Naive B cell (primary cell): ENCODE results near the gene HNRNPH3. TPM values are rescaled to one million over a fixed set of nuclear protein-coding genes. Genes with fewer than 3 reads are reported as not detected.

ENCODE experiments used
- ATAC-seq, 2 donors: fragments of 150-1000 bp; cut with Tn5 transposase; 2 replicates each; pipeline ENCODE4 v1.10.0; 2021; ENCODE audit warnings: low read depth in 2 of 2, mild to moderate bottlenecking in 2 of 2, moderate library complexity in 2 of 2
- DNase-seq: peaks from one replicate; pipeline ENCODE4 v3.0.0; 2022
- H3K27ac Mint-ChIP-seq, 6 donors: one replicate each; pipeline ENCODE4 v1.8.0; 2020 to 2022; ENCODE audit warnings: mild to moderate bottlenecking in 6 of 6, mixed read lengths in 6 of 6, moderate library complexity in 5 of 6, inconsistent platforms in 2 of 6
- H3K27me3 Mint-ChIP-seq, 3 donors: one replicate each; pipeline ENCODE4 v1.8.0; 2021 to 2022; ENCODE audit warnings: mixed read lengths in 3 of 3, mild to moderate bottlenecking in 1 of 3
- H3K36me3 Mint-ChIP-seq, 2 donors: one replicate each; pipeline ENCODE4 v1.8.0; 2020 to 2022; ENCODE audit warnings: mixed read lengths in 2 of 2, inconsistent platforms in 1 of 2, mild to moderate bottlenecking in 1 of 2
- H3K4me1 Mint-ChIP-seq, 3 donors: one replicate each; pipeline ENCODE4 v1.8.0; 2020 to 2022; ENCODE audit warnings: mixed read lengths in 3 of 3, inconsistent platforms in 1 of 3, mild to moderate bottlenecking in 1 of 3, moderate library complexity in 1 of 3
- H3K4me3 Mint-ChIP-seq, 8 donors: one replicate each; pipeline ENCODE4 v1.8.0; 2020 to 2022; ENCODE audit warnings: mild to moderate bottlenecking in 8 of 8, mixed read lengths in 8 of 8, moderate library complexity in 8 of 8, inconsistent platforms in 2 of 8
- H3K9me3 Mint-ChIP-seq, 7 donors: one replicate each; pipeline ENCODE4 v1.8.0; 2020 to 2022; ENCODE audit warnings: mixed read lengths in 7 of 7, mild to moderate bottlenecking in 5 of 7, inconsistent platforms in 2 of 7, moderate library complexity in 1 of 7
- polyA plus RNA-seq, 6 donors: library from polyadenylated mRNA; unstranded; fragments of 300-500 nt; fragmentation: Illumina TruSeq; gene quantifications; one replicate each; pipeline ENCODE4 v1.2.3, GENCODE V29; 2021; ENCODE audit warnings: low read depth in 6 of 6

Gene HNRNPH3
- polyA plus RNA-seq, 6 donors from 2014 or later: 101 to 147 (median 126) TPM

GRCh38 chr10:68366600-68366999, 34.7 kb downstream of the HNRNPH3 start:
- Mint-ChIP-seq H3K4me3 (no peak overlapping the region), H3K4me1 (peaks cover 0 to 14% (median 0%) of the 10 kb centered on the region in 3 donors), H3K27ac (no peak overlapping the region), H3K9me3 (peaks cover 0 to 10% (median 9%) of the 10 kb centered on the region in 7 donors), H3K36me3 (peaks cover 7 to 12% of the 10 kb centered on the region in 2 donors), H3K27me3 (no peaks in the 10 kb centered on the region)
- no peak for DNase-seq
- no peak for ATAC-seq

GRCh38 chr10:68367121-68367520, 35.3 kb downstream of the HNRNPH3 start:
- H3K36me3 Mint-ChIP-seq: peaks cover 7 to 15% of the 10 kb centered on the region in 2 donors
- H3K9me3 Mint-ChIP-seq: peaks cover 0 to 14% (median 12%) of the 10 kb centered on the region in 7 donors
- peaks cover 0 to 12% (median 0%) of the 10 kb centered on the region in 3 donors for H3K4me1 Mint-ChIP-seq
- no peaks in the 10 kb centered on the region for H3K27me3 Mint-ChIP-seq
- no peak overlapping the region for H3K4me3 Mint-ChIP-seq
- ATAC-seq (no peak), DNase-seq (no peak)
- no peak overlapping the region for H3K27ac Mint-ChIP-seq

GRCh38 chr10:68371604-68372003, 39.7 kb downstream of the HNRNPH3 start:
- Mint-ChIP-seq H3K4me1 (no peaks in the 10 kb centered on the region), H3K27me3 (no peaks in the 10 kb centered on the region), H3K4me3 (no peak overlapping the region), H3K36me3 (peaks cover 28 to 38% of the 10 kb centered on the region in 2 donors), H3K27ac (peak overlapping the region in 1 of 6 donors; percentile 66), H3K9me3 (peaks cover 0 to 23% (median 16%) of the 10 kb centered on the region in 7 donors)
- ATAC-seq (no peak), DNase-seq (no peak)

- Mint-ChIP-seq H3K9me3 (no peaks in the 10 kb centered on the region), H3K36me3 (peaks cover 0 to 11% of the 10 kb centered on the region in 2 donors), H3K27ac (no peak overlapping the region), H3K4me3 (no peak overlapping the region), H3K4me1 (no peaks in the 10 kb centered on the region), H3K27me3 (no peaks in the 10 kb centered on the region)
- no peak for DNase-seq
- no peak for ATAC-seq
Measured at GRCh38 chr10:68385740-68386139, 53.9 kb downstream of the HNRNPH3 start.

Other genes starting within 250 kb of the HNRNPH3 start
- not detected for gene MYPN, start 222.6 kb upstream of the HNRNPH3 start, polyA plus RNA-seq
- gene ATOH7, start 100.0 kb upstream of the HNRNPH3 start, polyA plus RNA-seq: under 1 TPM in 1 of 6 donors, not detected in 5; 0.23 TPM
- 1 to 10 TPM in 2 of 6 donors, under 1 TPM in 3, not detected in 1; 0.77 to 2.0 (median 1.00) TPM for gene PBLD, start 864 bp downstream of the HNRNPH3 start, polyA plus RNA-seq
- 10 to 100 TPM in 4 of 6 donors, 1 to 10 TPM in 2; 3.8 to 15.7 (median 11.1) TPM for gene RUFY2, start 75.2 kb downstream of the HNRNPH3 start, polyA plus RNA-seq
- gene DNA2, start 139.9 kb downstream of the HNRNPH3 start, polyA plus RNA-seq: 1 to 10 TPM in 3 of 6 donors, under 1 TPM in 2, not detected in 1; 0.42 to 1.8 (median 1.1) TPM
- 10 to 100 TPM in 1 of 6 donors, 1 to 10 TPM in 5; 3.6 to 11.0 (median 5.1) TPM for gene SLC25A16, start 195.5 kb downstream of the HNRNPH3 start, polyA plus RNA-seq
- gene TET1, start 228.3 kb downstream of the HNRNPH3 start, polyA plus RNA-seq: under 1 TPM in 5 of 6 donors, not detected in 1; 0.58 to 0.97 (median 0.64) TPM